Ammon's horn (tissue), 1 donor: ENCODE measurements around the gene DYSF.
A peak's percentile ranks its signal among the peaks of the same experiment; 100 is the strongest.

Source experiments
- DNase-seq: peaks from one replicate; pipeline ENCODE4 v3.0.0-alpha.2; 2016; ENCODE audit warnings: low spot score

Gene DYSF

GRCh38 chr2:71614976-71615766 lies 161.8 kb downstream of the DYSF start:
- peak; percentile 83 for DNase-seq

GRCh38 chr2:71615767-71616730 lies 162.7 kb downstream of the DYSF start:
- DNase-seq, result no peak

GRCh38 chr2:71617266-71617665 lies 163.9 kb downstream of the DYSF start:
- DNase-seq, result no peak

GRCh38 chr2:71618327-71619113 lies 165.2 kb downstream of the DYSF start:
- no peak for DNase-seq

GRCh38 chr2:71619230-71619741 lies 165.9 kb downstream of the DYSF start:
- DNase-seq, result no peak

- no peak for DNase-seq
Measured at GRCh38 chr2:71620116-71620515, 166.8 kb downstream of the DYSF start.

DNA sequence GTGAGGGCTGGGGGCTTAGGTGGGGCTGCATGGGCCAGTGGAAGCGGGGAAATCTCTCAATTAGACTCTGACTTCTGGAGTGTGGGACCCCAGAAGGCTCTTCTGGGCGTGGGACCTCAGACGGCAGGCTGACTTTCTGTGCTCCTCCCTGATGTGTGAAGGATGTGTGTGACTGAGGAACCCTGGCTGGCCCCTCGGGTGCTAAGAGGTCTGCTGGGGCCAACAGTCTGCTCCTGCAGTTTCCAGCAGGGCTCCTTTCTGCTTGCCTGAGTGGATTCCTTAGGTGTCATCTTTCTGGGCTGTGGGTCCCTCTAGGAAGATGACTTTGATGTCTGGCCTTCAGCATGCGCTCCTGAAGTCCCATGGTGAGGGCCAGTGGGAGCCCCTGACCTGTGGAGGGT lies 167.5 kb downstream of the DYSF start:
- no peak for DNase-seq

DNA sequence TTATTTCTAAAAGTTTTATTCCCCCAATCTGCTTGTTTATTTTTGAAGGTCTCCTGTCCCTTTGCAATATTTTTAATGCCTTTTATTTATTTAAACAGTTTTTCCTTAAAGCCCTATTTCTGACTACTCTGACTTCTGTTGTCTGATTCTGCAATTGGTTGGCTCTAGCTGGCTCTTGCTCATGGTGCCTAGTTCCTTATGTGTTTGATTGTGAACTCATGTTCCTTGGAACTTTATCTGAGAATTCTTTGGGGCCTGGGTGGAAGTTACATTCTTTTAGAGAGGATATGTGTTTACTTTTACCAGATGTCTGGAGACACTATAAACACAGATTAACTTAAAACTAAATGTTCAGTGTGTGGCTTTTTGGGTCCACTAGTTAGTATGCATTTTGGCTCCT lies 175.9 kb downstream of the DYSF start:
- DNase-seq, result no peak

DNA sequence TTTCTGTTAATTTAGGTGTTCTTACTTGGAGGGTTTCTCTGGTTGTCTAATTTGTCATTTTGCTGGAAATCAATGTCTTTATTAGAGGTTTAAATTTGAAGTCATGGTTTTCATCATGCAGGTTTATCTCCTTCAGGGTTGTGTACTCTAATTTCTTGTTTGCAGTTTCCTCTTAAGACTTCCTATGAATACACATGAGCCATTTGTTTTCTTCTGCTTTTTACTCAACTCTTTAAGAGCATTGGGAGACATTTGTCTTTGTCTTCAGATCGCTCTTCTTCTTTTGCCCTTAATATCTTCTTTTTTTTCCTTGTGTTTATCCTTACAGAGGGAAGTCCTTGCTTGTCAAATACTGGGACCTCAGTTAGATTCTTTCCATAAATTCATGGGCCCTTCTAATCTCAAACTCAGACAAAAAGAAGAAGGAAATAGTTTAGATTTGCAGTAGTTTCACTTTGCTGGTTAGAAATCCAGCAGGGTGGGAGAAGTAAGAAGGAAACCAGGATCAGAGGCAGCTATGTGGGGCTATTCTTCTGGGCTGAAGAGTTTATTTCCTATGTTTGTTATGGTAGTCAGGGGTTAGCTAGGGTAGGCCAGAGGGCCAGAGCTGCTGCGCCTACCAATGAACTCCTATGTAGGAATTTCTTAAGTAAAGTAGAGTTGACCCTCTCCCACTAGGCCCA lies 176.6 kb downstream of the DYSF start:
- DNase-seq, result no peak

DNA sequence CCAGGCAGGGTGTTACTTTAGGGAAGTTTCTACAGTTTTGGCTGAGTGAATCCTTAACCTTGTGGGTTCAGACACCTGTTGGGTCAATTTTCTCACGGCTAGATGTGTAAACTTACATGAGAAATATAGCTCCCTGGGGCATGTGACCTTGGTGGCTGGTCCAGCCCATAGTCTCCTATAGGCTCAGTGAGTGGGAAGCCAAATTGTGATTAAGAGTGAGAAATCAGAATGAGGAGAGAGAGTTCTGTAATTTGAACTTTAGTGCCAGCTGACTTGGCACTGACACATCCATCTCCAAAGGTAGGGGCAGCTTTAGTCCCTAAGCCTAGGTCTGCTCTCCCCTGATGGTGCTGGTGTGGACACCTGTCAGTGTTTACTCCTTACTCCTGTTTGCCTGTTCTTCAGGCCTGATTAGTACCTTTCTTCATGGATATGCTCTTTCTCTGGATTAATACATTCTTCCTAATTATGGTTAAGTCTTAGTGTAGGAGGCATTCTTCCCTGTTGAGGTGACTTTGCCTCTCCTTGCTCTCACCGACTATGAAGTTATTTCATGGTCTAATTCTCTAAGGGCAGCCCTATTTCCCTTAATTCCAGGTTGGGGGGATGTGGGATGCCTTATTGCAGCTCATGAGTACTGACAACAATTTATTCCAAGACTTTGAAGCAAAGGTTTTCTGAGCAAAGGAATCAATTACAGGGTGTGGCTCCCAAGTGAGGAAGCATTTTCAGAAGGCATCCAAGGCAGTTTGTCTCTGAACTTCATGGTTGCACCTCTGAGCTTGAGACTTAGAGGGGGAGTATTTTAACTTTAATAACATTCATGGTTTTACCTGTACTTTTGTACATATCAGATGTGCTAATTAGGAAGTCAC lies 177.3 kb downstream of the DYSF start:
- no peak for DNase-seq

DNA sequence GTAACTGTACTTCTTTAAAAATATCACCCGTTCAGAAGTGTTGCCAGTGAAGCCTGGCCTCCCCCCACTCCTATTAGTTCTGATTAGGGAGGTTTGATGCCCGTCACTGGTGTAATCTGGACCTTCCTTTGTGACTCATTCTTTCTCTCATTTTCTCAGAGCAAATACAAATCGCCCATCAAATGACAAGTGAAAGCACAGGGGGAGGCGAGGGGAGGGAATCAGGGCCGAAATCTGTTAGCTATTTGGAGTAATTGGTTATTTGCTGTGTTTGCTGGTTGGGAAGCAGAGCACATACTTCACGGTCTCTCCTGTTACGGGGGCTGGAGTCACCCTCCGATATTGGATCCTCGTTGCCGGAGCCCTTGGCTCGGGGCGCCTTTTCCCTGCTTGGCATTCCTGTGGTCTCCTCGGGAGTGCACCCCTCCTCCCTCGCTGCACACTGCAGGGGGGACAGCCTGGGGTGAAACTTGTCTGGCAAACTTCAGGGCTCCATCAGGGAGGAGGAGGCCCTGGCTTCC lies 178.1 kb downstream of the DYSF start:
- DNase-seq, result no peak

GRCh38 chr2:71633086-71633485 lies 179.7 kb downstream of the DYSF start:
- DNase-seq, result no peak

- no peak for DNase-seq
Measured at GRCh38 chr2:71634567-71634966, 181.2 kb downstream of the DYSF start.

DNA sequence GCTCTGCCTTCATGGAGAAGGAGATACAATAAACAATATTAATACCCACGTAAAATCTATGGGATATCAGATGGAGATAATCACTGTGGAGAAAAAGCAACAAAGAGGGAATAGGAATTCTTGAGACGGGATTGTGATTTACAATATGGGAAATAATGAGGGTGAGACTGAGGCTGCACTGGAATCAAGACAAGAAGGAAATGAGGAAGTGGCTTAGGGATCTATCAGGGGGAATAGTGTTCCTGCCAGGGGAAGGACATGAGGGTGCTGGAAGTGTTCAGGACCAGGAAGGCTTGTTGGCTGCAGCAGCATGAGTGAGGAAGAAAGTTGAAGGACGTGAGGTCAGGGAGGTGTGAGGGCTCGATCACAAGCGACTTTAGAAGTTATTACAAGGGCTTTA lies 182.4 kb downstream of the DYSF start:
- DNase-seq, result no peak

DNA sequence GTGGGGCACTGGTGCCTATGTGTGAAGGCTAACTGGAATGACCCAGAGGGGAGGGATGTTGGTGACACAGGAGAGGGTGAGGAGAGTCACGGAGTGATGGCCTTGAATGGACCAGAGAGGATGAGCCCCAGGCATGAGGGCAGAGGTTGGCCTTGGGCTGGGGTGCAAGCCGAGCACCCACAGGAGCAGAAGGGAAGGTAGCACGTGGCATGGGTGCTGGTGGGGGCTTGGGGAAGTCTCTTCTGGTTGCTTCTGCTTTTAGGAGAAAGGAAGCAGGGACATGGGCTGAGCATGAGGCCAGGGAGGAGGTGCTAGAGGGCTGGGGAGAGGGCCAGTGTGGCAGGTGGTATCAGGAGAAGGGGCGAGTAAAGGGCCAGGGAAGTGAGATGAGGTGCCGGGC lies 183.8 kb downstream of the DYSF start:
- peak; percentile 76 for DNase-seq

GRCh38 chr2:71637736-71638135 lies 184.4 kb downstream of the DYSF start:
- DNase-seq, result no peak

DNA sequence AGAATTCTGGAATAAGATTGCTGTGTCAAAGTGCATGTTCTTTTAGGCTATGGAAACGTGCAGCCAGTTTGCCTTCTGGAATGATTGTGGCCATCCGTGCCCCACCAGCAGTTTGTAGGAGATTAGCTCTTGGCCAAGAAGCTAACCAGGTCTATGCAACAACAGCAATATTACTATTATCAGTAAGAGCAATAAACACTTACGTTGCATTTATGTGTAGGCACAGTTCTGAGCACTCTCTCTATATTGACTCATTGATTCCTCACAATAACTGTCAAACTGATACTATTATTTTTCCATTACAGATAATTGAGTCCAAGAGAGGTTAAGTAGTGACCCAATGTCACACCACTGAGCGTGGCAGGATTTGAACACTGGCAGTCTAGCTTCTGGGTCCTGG lies 186.4 kb downstream of the DYSF start:
- DNase-seq, result no peak

DNA sequence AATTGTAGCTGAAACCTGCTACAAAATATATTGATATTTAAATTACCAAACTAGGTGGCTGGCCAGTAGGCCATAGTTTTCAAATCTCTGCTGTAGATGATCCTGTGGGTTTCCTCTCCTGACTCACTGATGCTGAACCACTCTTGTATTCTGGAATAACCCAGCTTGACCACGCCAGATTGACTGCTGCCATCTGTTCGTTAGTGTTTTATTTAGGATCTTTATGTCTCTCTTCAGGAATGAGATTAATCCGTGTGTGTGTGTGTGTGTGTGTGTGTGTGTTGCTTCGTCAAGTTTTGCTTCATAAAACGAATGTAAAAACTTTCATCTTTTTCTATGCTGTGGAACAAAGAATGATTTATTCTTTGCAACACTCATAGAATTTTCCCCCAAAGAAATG lies 187.1 kb downstream of the DYSF start:
- no peak for DNase-seq

DNA sequence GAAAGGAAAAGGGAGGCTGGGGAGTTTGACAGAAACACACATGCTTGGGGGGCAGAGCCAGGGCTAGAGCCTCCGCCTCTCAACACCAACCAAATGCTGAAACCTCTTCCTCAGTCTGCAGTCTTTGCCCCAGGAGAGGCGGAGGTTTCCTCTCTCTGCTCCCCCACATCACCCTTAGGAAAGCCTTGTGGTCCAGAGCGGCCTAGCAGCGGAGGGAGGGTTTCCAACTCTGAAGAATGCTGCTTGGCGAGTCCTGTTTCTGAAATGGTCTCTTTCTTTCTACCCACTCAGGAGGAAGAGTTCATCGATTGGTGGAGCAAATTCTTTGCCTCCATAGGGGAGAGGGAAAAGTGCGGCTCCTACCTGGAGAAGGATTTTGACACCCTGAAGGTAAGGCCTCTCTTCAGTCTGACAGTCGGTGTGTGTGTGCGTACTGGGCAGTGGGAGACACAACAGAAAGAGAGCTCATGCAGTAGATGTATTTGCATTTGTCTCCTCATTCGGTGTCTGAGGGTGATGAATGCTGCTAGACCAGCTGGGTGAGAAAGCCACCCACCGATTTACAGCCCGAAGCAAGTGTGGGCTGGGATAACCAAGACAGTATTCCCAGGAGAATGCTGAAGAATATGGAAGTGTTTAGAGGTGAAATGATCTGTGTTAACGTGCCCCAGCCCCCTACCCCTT lies 190.5 kb downstream of the DYSF start:
- DNase-seq, result no peak

- DNase-seq, result peak; percentile 71
Measured at GRCh38 chr2:71646028-71646427, 192.7 kb downstream of the DYSF start.
